Measurements from ENCODE around the gene ANXA7. TPM values are rescaled to one million over a fixed set of nuclear protein-coding genes. Genes with fewer than 3 reads are reported as not detected.
A peak's percentile ranks its signal among the peaks of the same experiment; 100 is the strongest.
"Not testable (repeated sequence)": the region's sequence is repeated elsewhere in the genome, so short reads cannot be mapped to it uniquely, and the experiment has no call there.

Gene ANXA7
- total RNA-seq, 2 experiments from 2014 or later: 80.4 to 113 TPM

- CTCF ChIA-PET: interaction anchor here (0.6 to 2.0 kb wide), 2 partner anchors 53 to 135 kb away, joined by 3 to 4 read pairs; no protein-coding TSS in a partner anchor
- DNase-seq: no peak
- H3K4me1 Mint-ChIP-seq: no peaks in the 10 kb centered on the region
- H3K9me3 Mint-ChIP-seq (ENCODE audit: low read depth): no peaks in the 10 kb centered on the region
- no peaks in the 10 kb centered on the region for H3K27me3 Mint-ChIP-seq
- H3K27ac Mint-ChIP-seq: no peak overlapping the region
- peaks cover 42% of the 10 kb centered on the region for H3K36me3 Mint-ChIP-seq
- H3K4me3 Mint-ChIP-seq: no peak overlapping the region
- no peak for ATAC-seq
Observed at GRCh38 chr10:73398024-73398423, 15.8 kb downstream of the ANXA7 start.

- H3K4me3 Mint-ChIP-seq; DNase-seq; H3K27me3 Mint-ChIP-seq; H3K27ac Mint-ChIP-seq; H3K4me1 Mint-ChIP-seq; H3K9me3 Mint-ChIP-seq (ENCODE audit: low read depth); CTCF ChIA-PET; ATAC-seq: not testable (repeated sequence)
- peaks cover 47% of the 10 kb centered on the region for H3K36me3 Mint-ChIP-seq
Observed at GRCh38 chr10:73394325-73394724, 19.5 kb downstream of the ANXA7 start.

- Mint-ChIP-seq H3K27ac (no peak overlapping the region), H3K4me3 (no peak overlapping the region), H3K36me3 (peaks cover 48% of the 10 kb centered on the region), H3K9me3 (ENCODE audit: low read depth) (no peaks in the 10 kb centered on the region), H3K27me3 (no peaks in the 10 kb centered on the region), H3K4me1 (no peaks in the 10 kb centered on the region)
- ATAC-seq (no peak), DNase-seq (no peak)
- CTCF ChIA-PET: no interaction called here
Observed at GRCh38 chr10:73388228-73388627, 25.6 kb downstream of the ANXA7 start.

- Mint-ChIP-seq H3K4me1 (no peaks in the 10 kb centered on the region), H3K4me3 (no peak overlapping the region), H3K9me3 (ENCODE audit: low read depth) (no peaks in the 10 kb centered on the region), H3K27ac (no peak overlapping the region), H3K36me3 (peaks cover 51% of the 10 kb centered on the region), H3K27me3 (no peaks in the 10 kb centered on the region)
- DNase-seq (no peak), ATAC-seq (no peak)
- CTCF ChIA-PET: no interaction called here
Observed at GRCh38 chr10:73386583-73386982, 27.3 kb downstream of the ANXA7 start.

- peak overlapping the region; percentile 71 for H3K27ac Mint-ChIP-seq
- H3K4me1 Mint-ChIP-seq: peaks cover 17% of the 10 kb centered on the region
- CTCF ChIA-PET: interaction anchor here (1.0 to 3.0 kb wide), 2 partner anchors 20 to 22 kb away, joined by 3 to 8 read pairs; partner anchors contain the start of gene CFAP70
- ATAC-seq (peak; percentile 72), DNase-seq (no peak)
- peaks cover 49% of the 10 kb centered on the region for H3K36me3 Mint-ChIP-seq
- no peak overlapping the region for H3K4me3 Mint-ChIP-seq
- no peaks in the 10 kb centered on the region for H3K27me3 Mint-ChIP-seq
- H3K9me3 Mint-ChIP-seq (ENCODE audit: low read depth): no peaks in the 10 kb centered on the region
Observed at GRCh38 chr10:73379064-73379748, 34.7 kb downstream of the ANXA7 start.

GRCh38 chr10:73376679-73377078 is 37.2 kb downstream of the ANXA7 start:
- no peaks in the 10 kb centered on the region for H3K9me3 Mint-ChIP-seq (ENCODE audit: low read depth)
- peaks cover 17% of the 10 kb centered on the region for H3K4me1 Mint-ChIP-seq
- no peak overlapping the region for H3K27ac Mint-ChIP-seq
- CTCF ChIA-PET: no interaction called here
- H3K36me3 Mint-ChIP-seq: peaks cover 53% of the 10 kb centered on the region
- no peaks in the 10 kb centered on the region for H3K27me3 Mint-ChIP-seq
- H3K4me3 Mint-ChIP-seq: no peak overlapping the region
- ATAC-seq (no peak), DNase-seq (no peak)

- CTCF ChIA-PET: no interaction called here
- Mint-ChIP-seq H3K4me3 (no peak overlapping the region), H3K27me3 (no peaks in the 10 kb centered on the region), H3K9me3 (ENCODE audit: low read depth) (no peaks in the 10 kb centered on the region), H3K36me3 (peaks cover 41% of the 10 kb centered on the region), H3K27ac (no peak overlapping the region), H3K4me1 (peaks cover 10% of the 10 kb centered on the region)
- DNase-seq (no peak), ATAC-seq (no peak)
Observed at GRCh38 chr10:73368238-73368637, 45.6 kb downstream of the ANXA7 start.

- no peak for DNase-seq
- CTCF ChIA-PET: interaction anchor here (0.9 kb wide), 1 partner anchor 493 kb away, joined by 3 read pairs; no protein-coding TSS in a partner anchor
- no peaks in the 10 kb centered on the region for H3K9me3 Mint-ChIP-seq (ENCODE audit: low read depth)
- no peaks in the 10 kb centered on the region for H3K27me3 Mint-ChIP-seq
- no peak overlapping the region for H3K4me3 Mint-ChIP-seq
- peak overlapping the region; percentile 31 for H3K27ac Mint-ChIP-seq
- ATAC-seq: no peak
- peaks cover 10% of the 10 kb centered on the region for H3K4me1 Mint-ChIP-seq
- peaks cover 37% of the 10 kb centered on the region for H3K36me3 Mint-ChIP-seq
Observed at GRCh38 chr10:73366381-73367298, 47.2 kb downstream of the ANXA7 start.

- Mint-ChIP-seq H3K27ac (no peak overlapping the region), H3K27me3 (no peaks in the 10 kb centered on the region), H3K4me1 (peaks cover 11% of the 10 kb centered on the region), H3K4me3 (no peak overlapping the region), H3K36me3 (peaks cover 34% of the 10 kb centered on the region), H3K9me3 (ENCODE audit: low read depth) (no peaks in the 10 kb centered on the region)
- DNase-seq (no peak), ATAC-seq (no peak)
- CTCF ChIA-PET: no interaction called here
Observed at GRCh38 chr10:73364964-73365363, 48.9 kb downstream of the ANXA7 start.

- no peak for ATAC-seq
- H3K4me1 Mint-ChIP-seq: peaks cover 16% of the 10 kb centered on the region
- H3K27ac Mint-ChIP-seq: no peak overlapping the region
- peaks cover 3% of the 10 kb centered on the region for H3K36me3 Mint-ChIP-seq
- no peak for DNase-seq
- CTCF ChIA-PET: interaction anchor here (1.2 to 2.0 kb wide), 4 partner anchors 9 to 284 kb away, joined by 3 to 8 read pairs (median 4); no protein-coding TSS in a partner anchor
- peaks cover 7% of the 10 kb centered on the region for H3K27me3 Mint-ChIP-seq
- H3K4me3 Mint-ChIP-seq: no peak overlapping the region
- H3K9me3 Mint-ChIP-seq (ENCODE audit: low read depth): no peaks in the 10 kb centered on the region
Observed at GRCh38 chr10:73359492-73359891, 54.4 kb downstream of the ANXA7 start.

GRCh38 chr10:73358331-73359279 is 55.3 kb downstream of the ANXA7 start, which contains the start of gene CFAP70:
CFAP70 (minus strand) TSS chr10:73358864; CDS start chr10:73354796, 4,068 bp downstream.
- H3K36me3 Mint-ChIP-seq: peaks cover 3% of the 10 kb centered on the region
- ATAC-seq: peak; percentile 99

GRCh38 chr10:73357821-73358220 is 56.0 kb downstream of the ANXA7 start:
- H3K27ac Mint-ChIP-seq: peak overlapping the region; percentile 81

More at GRCh38 chr10:73358331-73359279, 55.3 kb downstream of the ANXA7 start, which contains the start of gene CFAP70:
- peak; percentile 97 for DNase-seq
- no peaks in the 10 kb centered on the region for H3K9me3 Mint-ChIP-seq (ENCODE audit: low read depth)
- H3K27me3 Mint-ChIP-seq: peaks cover 8% of the 10 kb centered on the region
- H3K27ac Mint-ChIP-seq: peak within 1 kb of the TSS; percentile 81
- CTCF ChIA-PET: interaction anchor here (0.6 to 2.0 kb wide), 8 partner anchors 9 to 285 kb away, joined by 3 to 8 read pairs (median 4); partner anchors contain the start of gene DNAJC9
- H3K4me1 Mint-ChIP-seq: peaks cover 16% of the 10 kb centered on the region
- peak within 1 kb of the TSS; percentile 89 for H3K4me3 Mint-ChIP-seq

More at GRCh38 chr10:73357821-73358220, 56.0 kb downstream of the ANXA7 start:
- peaks cover 16% of the 10 kb centered on the region for H3K4me1 Mint-ChIP-seq
- DNase-seq (no peak), ATAC-seq (no peak)
- peaks cover 8% of the 10 kb centered on the region for H3K27me3 Mint-ChIP-seq
- H3K4me3 Mint-ChIP-seq: peak overlapping the region; percentile 89
- H3K9me3 Mint-ChIP-seq (ENCODE audit: low read depth): no peaks in the 10 kb centered on the region
- CTCF ChIA-PET: interaction anchor here (0.6 to 1.3 kb wide), 4 partner anchors 49 to 111 kb away, joined by 3 to 5 read pairs (median 4); partner anchors contain the start of gene DNAJC9
- peaks cover 3% of the 10 kb centered on the region for H3K36me3 Mint-ChIP-seq

Data from activated CD8-positive, alpha-beta memory T cell treated with anti-CD3 and anti-CD28 coated beads, Interleukin-2, amount 10 ng/mL, durations not matched to agents 7 days and 5 days (primary cell).